GM23338 (cell line): ENCODE data around the gene SCN9A. TPM values are rescaled to one million over a fixed set of nuclear protein-coding genes. Genes with fewer than 3 reads are reported as not detected.

Experiments used
- ATAC-seq: fragments of 200-7000 bp; cut with Tn5 transposase; 3 replicates; pipeline ENCODE4 v1.9.1; 2020
- DNase-seq: peaks from one replicate; pipeline ENCODE4 v3.0.0-alpha.2; 2015; ENCODE audit warnings: low spot score
- H2AFZ ChIP-seq: fragments of 200-600 bp; sonication (generic); 2 replicates; pipeline ENCODE4 v1.8.0; 2016; ENCODE audit warnings: antibody characterized with exemption, mild to moderate bottlenecking, moderate library complexity
- H3F3A ChIP-seq: fragments of 200-600 bp; sonication (generic); replicated peaks from 2 replicates; pipeline ENCODE4 v1.8.0; 2017; ENCODE audit warnings: antibody characterized with exemption, mixed run types, low read depth
- H3K27ac ChIP-seq: fragments of 200-600 bp; sonication (generic); 2 replicates; pipeline ENCODE4 v1.6.1; 2016; ENCODE audit warnings: low read depth
- H3K27me3 ChIP-seq: fragments of 200-600 bp; sonication (generic); 2 replicates; pipeline ENCODE4 v1.8.0; 2016; ENCODE audit warnings: mild to moderate bottlenecking, mixed run types, moderate library complexity; ENCODE audit not compliant: insufficient read depth
- H3K36me3 ChIP-seq: fragments of 200-600 bp; sonication (generic); 2 replicates; pipeline ENCODE4 v1.8.0; 2016; ENCODE audit warnings: mild to moderate bottlenecking; ENCODE audit not compliant: insufficient read depth
- H3K4me1 ChIP-seq: fragments of 200-600 bp; sonication (generic); 2 replicates; pipeline ENCODE4 v1.8.0; 2016; ENCODE audit warnings: mild to moderate bottlenecking, moderate library complexity; ENCODE audit not compliant: insufficient read depth
- H3K4me2 ChIP-seq: fragments of 200-600 bp; sonication (generic); 2 replicates; pipeline ENCODE4 v1.7.1; 2017; ENCODE audit warnings: mixed run types
- H3K4me3 ChIP-seq: fragments of 200-600 bp; sonication (generic); 2 replicates; pipeline ENCODE4 v1.6.1; 2016; ENCODE audit warnings: mixed run types
- H3K79me2 ChIP-seq: fragments of 200-600 bp; sonication (generic); replicated peaks from 2 replicates; pipeline ENCODE4 v1.8.0; 2017; ENCODE audit warnings: mild to moderate bottlenecking; ENCODE audit not compliant: insufficient read depth
- H3K9me2 ChIP-seq: fragments of 200-600 bp; sonication (generic); 2 replicates; pipeline ENCODE4 v1.8.0; 2017; ENCODE audit not compliant: insufficient read depth
- H4K20me1 ChIP-seq: fragments of 200-600 bp; sonication (generic); replicated peaks from 2 replicates; pipeline ENCODE4 v1.8.0; 2017; ENCODE audit warnings: mild to moderate bottlenecking; ENCODE audit not compliant: insufficient read depth
- H3K27ac Mint-ChIP-seq: 2 replicates; pipeline ENCODE4 v1.8.0; 2020; ENCODE audit warnings: inconsistent platforms, mild to moderate bottlenecking, moderate library complexity, mixed read lengths
- H3K27me3 Mint-ChIP-seq: 3 replicates; pipeline ENCODE4 v1.8.0; 2022; ENCODE audit warnings: low read depth, mild to moderate bottlenecking, moderate library complexity, mixed read lengths, inconsistent platforms; ENCODE audit not compliant: insufficient read depth, poor library complexity
- H3K36me3 Mint-ChIP-seq: 3 replicates; pipeline ENCODE4 v1.8.0; 2021; ENCODE audit warnings: low read depth, mild to moderate bottlenecking, inconsistent platforms, moderate library complexity, mixed read lengths
- H3K4me1 Mint-ChIP-seq: 3 replicates; pipeline ENCODE4 v1.8.0; 2020; ENCODE audit warnings: mild to moderate bottlenecking, inconsistent platforms, mixed read lengths
- H3K4me3 Mint-ChIP-seq: 3 replicates; pipeline ENCODE4 v1.8.0; 2021; ENCODE audit warnings: moderate library complexity, mild to moderate bottlenecking, inconsistent platforms, mixed read lengths
- H3K9me3 Mint-ChIP-seq: 3 replicates; pipeline ENCODE4 v1.8.0; 2020; ENCODE audit warnings: moderate library complexity, mild to moderate bottlenecking, inconsistent platforms, mixed read lengths
- CREB1 ChIP-seq: fragments of 250-450 bp; sonication (Bioruptor Pico); IDR thresholded peaks from 2 replicates; pipeline ENCODE4 v1.5.0; 2020; ENCODE audit warnings: low read depth, mild to moderate bottlenecking, moderate library complexity
- CTCF ChIP-seq, 2 experiments: fragments of 200-600 bp in 1 of 2; sonication (generic) in 1 of 2; conservative IDR thresholded peaks; 2 replicates each; pipeline versions ENCODE4 v1.5.1 to v1.6.1; 2016 to 2017; ENCODE audit warnings: antibody characterized with exemption in 2 of 2, low read depth in 2 of 2, mild to moderate bottlenecking in 2 of 2, moderate library complexity in 1 of 2
- JUNB ChIP-seq: IDR thresholded peaks from one replicate; pipeline ENCODE4 v1.6.1; 2016; ENCODE audit warnings: antibody characterized with exemption; ENCODE audit not compliant: unreplicated experiment
- NANOG ChIP-seq: IDR thresholded peaks from 2 replicates; pipeline ENCODE4 v1.6.1; 2016; ENCODE audit warnings: antibody characterized with exemption, borderline replicate concordance
- ZNF114 ChIP-seq: fragments of 250-450 bp; sonication (Bioruptor Pico); IDR thresholded peaks from 2 replicates; pipeline ENCODE4 v1.5.0; 2020; ENCODE audit warnings: mild to moderate bottlenecking, moderate library complexity
- polyA plus RNA-seq: library from polyadenylated mRNA; unstranded; fragments of >200 nt; fragmentation: Nextera tagmentation; extraction: Ambion mirVana; gene quantifications from 2 replicates; pipeline ENCODE4 v1.2.1, GENCODE V29; 2016
- total RNA-seq: library from RNA; depleted of rRNA; stranded (reverse); fragments of >200 nt; shearing (Covaris generic); gene quantifications from 2 replicates; pipeline ENCODE4 v1.2.3, GENCODE V29; 2014

SCN9A gene
- total and polyA plus RNA-seq, 2 experiments from 2014 or later, result 8.8 to 9.5 TPM

DNA sequence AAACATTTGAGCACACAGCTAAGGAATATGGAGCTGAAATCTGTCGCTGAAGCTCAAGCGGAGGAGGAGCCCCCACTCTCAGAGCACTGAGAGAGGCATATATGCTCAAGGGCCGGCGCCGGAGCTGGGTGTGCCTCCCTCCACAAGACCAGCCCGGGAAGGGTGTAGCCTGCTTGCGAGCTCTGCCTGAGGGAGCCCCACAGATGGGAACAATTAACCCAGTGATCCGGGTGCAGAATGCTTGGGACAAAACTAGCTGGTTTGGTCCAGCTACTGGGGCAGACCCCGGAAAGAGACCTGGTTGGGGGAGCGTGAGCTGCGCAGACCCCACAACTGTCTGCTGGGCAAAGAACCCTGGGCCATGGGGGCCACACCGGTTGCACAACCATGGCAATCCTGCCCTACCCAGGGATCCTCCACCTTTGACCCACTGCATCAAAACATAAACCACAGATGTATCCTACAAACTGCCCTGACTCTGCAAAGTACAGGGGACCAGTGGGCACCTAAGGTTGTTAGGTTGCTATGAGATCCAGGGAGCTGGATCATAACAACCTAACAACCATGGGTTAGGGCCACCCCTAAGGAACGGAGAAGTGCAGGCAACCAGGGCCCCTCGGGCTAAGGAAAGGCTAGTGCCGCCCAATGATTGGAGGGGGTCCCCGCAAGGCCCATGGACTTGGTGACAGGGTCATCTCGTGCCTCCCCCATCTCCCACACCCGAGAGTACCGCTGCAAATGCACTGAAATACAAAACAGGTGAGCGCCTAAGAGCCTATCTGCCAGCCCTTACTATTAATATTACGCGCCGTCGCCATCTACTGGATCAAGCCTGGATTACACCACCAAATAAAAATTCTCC is 194.6 kb downstream of the SCN9A start:
- H3K4me2 ChIP-seq, result no peak overlapping the region
- peaks cover 15% of the 10 kb centered on the region; the same call in 1 of the 2 replicates for H3K4me1 ChIP-seq
- no peaks in the 10 kb centered on the region for H3K27me3 ChIP-seq
- Mint-ChIP-seq H3K9me3 (no peaks in the 10 kb centered on the region), H3K27ac (peak overlapping the region; percentile 8; the same call in 1 of the 2 replicates), H3K36me3 (no peaks in the 10 kb centered on the region), H3K4me3 (no peak overlapping the region), H3K4me1 (peaks cover 31% of the 10 kb centered on the region), H3K27me3 (no peaks in the 10 kb centered on the region)
- H3F3A ChIP-seq, result no peaks in the 10 kb centered on the region
- no peak overlapping the region for H3K27ac ChIP-seq
- H3K36me3 ChIP-seq, result no peaks in the 10 kb centered on the region
- H3K79me2 ChIP-seq, result no peaks in the 10 kb centered on the region
- H4K20me1 ChIP-seq, result no peaks in the 10 kb centered on the region
- DNase-seq (peak; percentile 82), ATAC-seq (peak; percentile 90)
- H3K9me2 ChIP-seq, result no peaks in the 10 kb centered on the region
- peak overlapping the region; percentile 96; the same call in 1 of the 2 replicates for H2AFZ ChIP-seq
- H3K4me3 ChIP-seq, result no peak overlapping the region
- TF ChIP-seq CREB1 (CRISPR knock-in tag) (no peak), CTCF (conservative IDR thresholded peaks at IDR 0.05; ENCODE audit: low read depth in 2 of 2) (peak; percentile 67 to 69)

GRCh38 chr2:166179201-166179600 is 196.5 kb downstream of the SCN9A start:
- TF ChIP-seq CTCF (conservative IDR thresholded peaks at IDR 0.05; ENCODE audit: low read depth in 2 of 2) (peak in 1 of 2 experiments; percentile 42; a peak in 2 of 4 replicates), ZNF114 (CRISPR knock-in tag) (no peak), JUNB (no peak), NANOG (no peak)
- no peaks in the 10 kb centered on the region for H3K79me2 ChIP-seq
- no peaks in the 10 kb centered on the region for H3K36me3 Mint-ChIP-seq
- no peak overlapping the region for H2AFZ ChIP-seq
- H3K4me1 Mint-ChIP-seq, result peaks cover 22% of the 10 kb centered on the region
- DNase-seq, result no peak
- H3K36me3 ChIP-seq, result no peaks in the 10 kb centered on the region
- H3K27ac Mint-ChIP-seq, result no peak overlapping the region
- H3F3A ChIP-seq, result no peaks in the 10 kb centered on the region
- H3K27ac ChIP-seq, result no peak overlapping the region
- H3K9me3 Mint-ChIP-seq, result no peaks in the 10 kb centered on the region
- H3K27me3 Mint-ChIP-seq, result no peaks in the 10 kb centered on the region
- no peak overlapping the region for H3K4me3 Mint-ChIP-seq
- H3K4me2 ChIP-seq, result no peak overlapping the region
- no peaks in the 10 kb centered on the region for H4K20me1 ChIP-seq
- no peak overlapping the region for H3K4me3 ChIP-seq
- peaks cover 8% of the 10 kb centered on the region; the same call in 1 of the 2 replicates for H3K4me1 ChIP-seq
- no peaks in the 10 kb centered on the region for H3K9me2 ChIP-seq
- H3K27me3 ChIP-seq, result no peaks in the 10 kb centered on the region
- ATAC-seq, result no peak
